ENCODE measurements around the gene TMEM117.

Gene TMEM117

GRCh38 chr12:44157359-44157758, 321.5 kb downstream of the TMEM117 start:
- no peak overlapping the region for H3K4me3 ChIP-seq (ENCODE audit: low read depth, low read length)
- DNase-seq (ENCODE audit: low read depth), result no peak
- TF ChIP-seq CTCF (IDR thresholded peaks at IDR 0.05; ENCODE audit: low read depth, low read length), result no peak
- no peak for TF ChIP-seq MYC (IDR thresholded peaks at IDR 0.05; ENCODE audit: low read depth, low read length)
- TF ChIP-seq MAX (IDR thresholded peaks at IDR 0.05; ENCODE audit: low read depth, low read length), result no peak
- no peak for TF ChIP-seq POLR2A (IDR thresholded peaks at IDR 0.05; ENCODE audit: extremely low read depth, insufficient read length)

- no peak for TF ChIP-seq MAX (IDR thresholded peaks at IDR 0.05; ENCODE audit: low read depth, low read length)
- TF ChIP-seq MYC (IDR thresholded peaks at IDR 0.05; ENCODE audit: low read depth, low read length), result no peak
- TF ChIP-seq POLR2A (IDR thresholded peaks at IDR 0.05; ENCODE audit: extremely low read depth, insufficient read length), result no peak
- TF ChIP-seq CTCF (IDR thresholded peaks at IDR 0.05; ENCODE audit: low read depth, low read length), result no peak
- no peak for DNase-seq (ENCODE audit: low read depth)
- no peak overlapping the region for H3K4me3 ChIP-seq (ENCODE audit: low read depth, low read length)
Observed at GRCh38 chr12:44158746-44159145, 322.9 kb downstream of the TMEM117 start.

GRCh38 chr12:44159216-44159615, 323.3 kb downstream of the TMEM117 start:
- no peak overlapping the region for H3K4me3 ChIP-seq (ENCODE audit: low read depth, low read length)
- TF ChIP-seq CTCF (IDR thresholded peaks at IDR 0.05; ENCODE audit: low read depth, low read length) (no peak), MYC (IDR thresholded peaks at IDR 0.05; ENCODE audit: low read depth, low read length) (no peak), POLR2A (IDR thresholded peaks at IDR 0.05; ENCODE audit: extremely low read depth, insufficient read length) (no peak), MAX (IDR thresholded peaks at IDR 0.05; ENCODE audit: low read depth, low read length) (no peak)
- DNase-seq (ENCODE audit: low read depth), result no peak

- DNase-seq (ENCODE audit: low read depth), result no peak
- no peak overlapping the region for H3K4me3 ChIP-seq (ENCODE audit: low read depth, low read length)
- no peak for TF ChIP-seq MAX (IDR thresholded peaks at IDR 0.05; ENCODE audit: low read depth, low read length)
- no peak for TF ChIP-seq MYC (IDR thresholded peaks at IDR 0.05; ENCODE audit: low read depth, low read length)
- no peak for TF ChIP-seq CTCF (IDR thresholded peaks at IDR 0.05; ENCODE audit: low read depth, low read length)
- TF ChIP-seq POLR2A (IDR thresholded peaks at IDR 0.05; ENCODE audit: extremely low read depth, insufficient read length), result no peak
Observed at GRCh38 chr12:44159862-44160261, 324.0 kb downstream of the TMEM117 start.

GRCh38 chr12:44162961-44163360, 327.1 kb downstream of the TMEM117 start:
- H3K4me3 ChIP-seq (ENCODE audit: low read depth, low read length), result no peak overlapping the region
- TF ChIP-seq MYC (IDR thresholded peaks at IDR 0.05; ENCODE audit: low read depth, low read length) (no peak), MAX (IDR thresholded peaks at IDR 0.05; ENCODE audit: low read depth, low read length) (no peak), CTCF (IDR thresholded peaks at IDR 0.05; ENCODE audit: low read depth, low read length) (no peak), POLR2A (IDR thresholded peaks at IDR 0.05; ENCODE audit: extremely low read depth, insufficient read length) (no peak)
- no peak for DNase-seq (ENCODE audit: low read depth)

GRCh38 chr12:44174053-44174452, 338.2 kb downstream of the TMEM117 start:
- TF ChIP-seq POLR2A (IDR thresholded peaks at IDR 0.05; ENCODE audit: extremely low read depth, insufficient read length) (no peak), MYC (IDR thresholded peaks at IDR 0.05; ENCODE audit: low read depth, low read length) (no peak), CTCF (IDR thresholded peaks at IDR 0.05; ENCODE audit: low read depth, low read length) (no peak)
- H3K4me3 ChIP-seq (ENCODE audit: low read depth, low read length), result no peak overlapping the region
- no peak for DNase-seq (ENCODE audit: low read depth)

Data from NB4 (cell line).